ENCODE data around the gene ALKBH1.
"Not testable (repeated sequence)": the region's sequence is repeated elsewhere in the genome, so short reads cannot be mapped to it uniquely, and the experiment has no call there.

The ALKBH1 gene

DNA sequence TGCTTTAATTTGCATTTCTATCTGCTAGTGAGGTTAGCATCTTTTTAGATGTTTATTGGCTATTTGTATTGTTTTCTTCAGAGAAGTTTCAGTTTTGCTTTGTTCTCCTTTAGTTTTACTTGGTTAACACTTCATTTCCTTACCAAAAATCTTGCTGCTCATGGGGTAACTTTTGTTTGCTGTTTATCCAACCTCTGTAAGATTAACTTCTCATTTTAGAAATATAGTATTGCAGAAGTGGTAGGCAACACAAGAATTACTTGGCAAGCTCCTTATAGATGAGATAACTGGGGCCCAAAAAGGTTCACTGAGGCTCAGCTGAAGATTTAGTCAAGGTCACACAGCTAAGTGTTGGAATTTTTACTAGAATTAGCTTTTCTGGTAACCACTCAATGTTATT, 40.5 kb downstream of the ALKBH1 start:
- DNase-seq (ENCODE audit: low spot score) = no peak

DNA sequence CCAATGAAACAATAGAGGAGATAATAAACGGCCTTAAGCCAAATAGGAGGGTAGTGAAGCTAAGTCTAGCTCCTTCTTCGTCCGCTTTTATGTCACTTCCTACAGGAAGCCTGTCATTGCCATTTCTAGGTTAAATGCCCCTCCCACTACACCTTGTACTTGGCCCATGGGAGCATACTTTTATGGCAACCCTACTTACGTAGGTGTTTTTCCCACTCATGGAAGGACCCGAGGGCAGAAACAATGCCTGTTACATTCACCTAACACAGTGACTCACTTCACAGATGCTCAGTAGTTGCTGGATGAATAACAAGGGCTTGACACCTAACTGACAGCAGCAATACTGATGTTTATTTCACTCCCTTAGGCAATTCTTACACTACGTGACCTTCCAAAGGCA, 44.5 kb downstream of the ALKBH1 start:
- DNase-seq (ENCODE audit: low spot score) = no peak

- DNase-seq (ENCODE audit: low spot score) = not testable (repeated sequence)
These were observed 46.3 kb downstream of the ALKBH1 start for GRCh38 chr14:77661562-77661961.

DNA sequence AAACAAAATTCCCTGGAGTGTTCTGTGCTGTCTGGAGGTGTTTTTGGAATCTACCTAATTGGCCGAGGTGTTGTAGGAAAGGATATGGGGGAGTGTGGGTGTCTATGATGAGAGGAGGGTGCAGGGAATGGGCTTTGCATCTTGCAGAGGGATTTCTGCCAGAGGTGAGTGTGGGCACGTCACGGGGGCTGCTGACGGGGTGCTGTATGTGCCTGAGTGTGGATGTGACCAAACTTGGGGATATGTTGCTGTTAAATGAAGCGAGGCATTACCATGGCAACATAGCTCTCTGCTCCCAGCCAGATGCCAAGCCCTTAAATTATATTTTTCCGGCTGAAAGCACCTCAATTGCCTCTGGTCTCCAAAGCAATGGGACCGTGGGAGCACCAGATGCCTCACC, 47.1 kb downstream of the ALKBH1 start:
- no peak for DNase-seq (ENCODE audit: low spot score)

- DNase-seq (ENCODE audit: low spot score) = no peak
These were observed 48.0 kb downstream of the ALKBH1 start for GRCh38 chr14:77659831-77660230.

DNA sequence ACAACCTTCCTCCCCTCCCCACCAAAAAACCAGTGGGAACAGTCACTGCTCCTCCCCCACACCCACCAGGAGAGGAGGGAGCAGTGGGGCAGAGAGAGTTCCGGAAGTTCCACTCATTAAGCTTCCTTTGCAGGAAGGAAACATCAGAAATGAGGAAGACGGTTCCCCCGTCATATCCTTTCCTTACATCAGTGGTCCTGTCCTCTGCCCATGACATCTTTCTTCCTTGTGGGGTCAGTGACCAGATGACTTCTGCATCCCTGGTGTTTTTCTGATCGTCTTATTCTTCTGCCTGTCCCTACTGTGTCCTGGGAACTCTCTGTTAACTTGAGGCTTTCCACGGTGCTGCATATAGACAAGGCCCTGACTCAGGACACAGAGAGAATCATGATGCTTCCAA, 50.5 kb downstream of the ALKBH1 start:
- DNase-seq (ENCODE audit: low spot score) = no peak

DNA sequence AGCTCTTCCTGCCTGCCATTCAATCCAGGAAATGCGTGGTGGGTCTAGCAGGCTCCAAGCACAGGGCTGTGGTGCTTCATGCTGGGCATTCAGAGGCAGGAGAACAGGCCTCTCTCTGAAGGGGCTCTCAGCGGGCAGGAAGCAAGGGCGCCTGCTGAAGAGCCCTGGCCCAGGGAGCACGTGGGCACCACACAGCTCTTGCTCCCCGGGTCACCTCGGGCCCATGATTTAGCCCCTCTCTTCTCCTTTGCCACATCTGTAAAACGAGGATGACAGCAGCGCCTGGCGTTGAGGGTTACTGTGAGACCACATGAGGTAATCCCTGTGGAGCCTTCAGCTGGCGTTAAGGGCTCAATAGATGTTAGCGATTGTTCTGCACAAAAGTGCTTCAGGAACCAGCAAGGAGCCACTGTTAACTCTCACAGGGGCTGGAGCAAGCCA, 53.8 kb downstream of the ALKBH1 start:
- no peak for DNase-seq (ENCODE audit: low spot score)

DNA sequence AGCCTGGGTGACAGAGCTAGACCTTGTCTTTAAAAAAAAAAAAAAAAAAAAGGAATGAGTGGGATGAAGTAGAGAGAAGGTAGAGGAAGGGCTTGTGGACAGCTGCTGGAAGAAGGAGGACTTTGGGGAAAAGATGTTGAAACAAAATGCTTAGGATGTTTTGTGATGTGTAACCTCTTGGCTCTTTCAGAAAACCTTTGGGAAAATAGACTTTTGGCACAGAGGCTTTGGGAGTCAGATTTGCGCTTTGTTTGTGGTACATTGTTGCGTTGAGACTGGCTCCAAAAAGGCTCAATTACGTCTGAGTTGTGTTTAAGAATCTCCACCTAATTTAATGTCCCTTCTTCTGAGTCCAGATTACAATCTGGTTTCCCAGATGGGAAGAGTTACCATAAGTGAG, 58.5 kb downstream of the ALKBH1 start:
- no peak for DNase-seq (ENCODE audit: low spot score)

DNA sequence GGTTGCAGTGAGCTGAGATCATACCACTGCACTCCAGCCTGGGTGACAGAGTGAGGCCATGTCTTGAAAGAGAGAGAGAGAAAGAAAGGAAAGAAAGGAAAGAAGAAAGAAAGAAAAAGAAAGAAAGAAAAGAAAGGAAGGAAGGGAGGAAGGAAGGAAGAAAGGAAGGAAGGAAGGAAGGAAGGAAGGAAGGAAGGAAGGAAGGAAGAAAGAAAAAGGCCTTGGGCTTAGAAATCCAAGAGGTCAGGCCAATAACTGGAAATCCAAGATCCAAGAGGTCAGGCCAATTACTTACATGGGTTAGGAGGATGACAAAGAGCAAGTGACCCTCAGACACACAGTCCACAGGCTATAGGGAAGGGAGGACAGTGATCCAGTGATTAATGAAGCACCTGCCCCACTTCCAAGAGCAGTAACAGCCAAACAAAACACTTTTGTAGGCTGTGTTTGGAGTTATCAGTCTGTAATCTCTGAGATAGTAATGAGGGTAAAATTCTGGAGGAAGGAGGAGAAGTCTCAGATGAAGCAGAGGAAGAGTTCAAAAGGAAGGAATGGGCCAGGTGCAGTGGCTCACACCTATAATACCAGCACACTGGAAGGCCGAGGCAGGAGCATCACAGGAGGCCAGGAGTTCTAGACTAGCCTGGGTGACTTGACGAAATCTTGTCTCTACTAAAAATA, 59.2 kb downstream of the ALKBH1 start:
- DNase-seq (ENCODE audit: low spot score) = no peak

- DNase-seq (ENCODE audit: low spot score) = no peak
These were observed 60.0 kb downstream of the ALKBH1 start for GRCh38 chr14:77647853-77648252.

DNA sequence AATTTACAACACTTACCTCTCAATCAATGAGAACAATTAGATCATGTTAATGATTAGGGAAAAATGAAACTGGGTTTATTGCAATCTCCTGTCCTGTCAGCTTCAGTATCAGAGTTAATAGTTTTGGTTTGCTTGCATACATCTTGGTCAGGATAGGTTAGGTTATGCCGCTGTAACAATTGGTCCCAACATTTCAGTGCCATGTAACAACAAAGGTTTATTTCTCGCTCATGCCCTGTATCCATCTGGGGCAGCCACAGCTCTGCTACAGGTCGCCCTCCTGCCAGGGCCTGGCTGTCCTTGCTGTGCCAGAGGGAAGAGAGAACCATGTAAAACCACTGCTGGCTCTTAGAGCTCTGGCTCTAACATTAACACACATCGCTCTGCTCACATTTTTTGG, 60.9 kb downstream of the ALKBH1 start:
- no peak for DNase-seq (ENCODE audit: low spot score)

GRCh38 chr14:77645520-77646230, 62.1 kb downstream of the ALKBH1 start:
- no peak for DNase-seq (ENCODE audit: low spot score)

DNA sequence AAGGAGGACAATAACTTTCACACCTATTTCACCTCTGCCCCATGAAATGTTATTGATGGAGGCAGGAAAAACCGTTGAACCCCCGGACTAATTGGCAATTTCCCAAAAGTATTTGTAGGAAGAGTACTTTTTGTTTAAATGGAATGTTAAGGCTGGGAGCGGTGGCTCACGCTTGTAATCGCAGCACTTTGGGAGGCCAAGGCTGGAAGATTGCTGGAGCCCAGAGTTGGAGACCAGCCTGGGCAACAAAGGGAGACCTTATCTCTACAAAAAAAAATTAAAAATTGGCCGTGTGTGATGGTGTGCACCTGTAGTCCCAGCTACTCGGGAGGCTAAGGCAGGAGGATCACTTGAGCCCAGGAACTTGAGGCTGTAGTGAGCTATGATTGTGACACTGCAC, 65.4 kb downstream of the ALKBH1 start:
- no peak for DNase-seq (ENCODE audit: low spot score)

DNA sequence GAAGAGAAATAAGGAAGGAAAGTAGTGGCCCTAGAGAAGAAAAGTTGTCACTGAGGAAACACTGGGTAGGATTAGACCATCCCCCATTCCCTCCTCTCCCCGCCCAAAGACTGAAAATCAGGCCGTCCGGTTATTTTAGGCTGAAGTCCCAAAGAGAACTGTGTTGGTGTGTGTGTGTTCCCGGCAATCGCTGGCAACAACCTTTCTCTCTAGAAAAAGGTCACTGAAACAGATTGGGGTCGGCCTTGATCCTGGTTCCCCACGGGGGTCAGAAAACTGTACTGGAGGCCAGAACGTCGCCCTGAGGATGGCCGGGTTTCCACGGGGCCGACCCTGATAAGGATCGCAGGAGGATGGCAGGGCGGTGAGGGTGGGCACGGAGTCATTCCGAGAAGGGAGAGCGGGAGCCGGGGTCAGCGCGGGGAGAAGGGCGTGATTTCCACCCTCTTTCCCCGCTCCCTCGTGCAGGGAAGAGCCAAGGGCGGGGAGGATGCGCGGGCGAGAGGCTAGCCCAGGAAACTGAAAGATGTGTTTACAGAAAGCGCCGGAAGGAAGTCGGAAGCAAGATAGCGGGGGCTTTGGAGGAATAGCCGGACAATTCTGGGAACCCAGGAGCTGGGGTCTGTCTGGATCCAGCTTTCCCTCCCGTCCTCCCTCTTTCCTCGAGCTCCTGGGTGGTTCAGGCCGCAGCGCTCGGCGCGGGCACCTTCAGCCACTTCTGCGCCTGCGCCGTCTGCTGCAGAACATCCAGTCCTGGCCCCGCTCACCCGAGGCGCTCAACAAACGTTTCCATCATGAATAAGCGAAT, 66.1 kb downstream of the ALKBH1 start:
- no peak for DNase-seq (ENCODE audit: low spot score)

DNA sequence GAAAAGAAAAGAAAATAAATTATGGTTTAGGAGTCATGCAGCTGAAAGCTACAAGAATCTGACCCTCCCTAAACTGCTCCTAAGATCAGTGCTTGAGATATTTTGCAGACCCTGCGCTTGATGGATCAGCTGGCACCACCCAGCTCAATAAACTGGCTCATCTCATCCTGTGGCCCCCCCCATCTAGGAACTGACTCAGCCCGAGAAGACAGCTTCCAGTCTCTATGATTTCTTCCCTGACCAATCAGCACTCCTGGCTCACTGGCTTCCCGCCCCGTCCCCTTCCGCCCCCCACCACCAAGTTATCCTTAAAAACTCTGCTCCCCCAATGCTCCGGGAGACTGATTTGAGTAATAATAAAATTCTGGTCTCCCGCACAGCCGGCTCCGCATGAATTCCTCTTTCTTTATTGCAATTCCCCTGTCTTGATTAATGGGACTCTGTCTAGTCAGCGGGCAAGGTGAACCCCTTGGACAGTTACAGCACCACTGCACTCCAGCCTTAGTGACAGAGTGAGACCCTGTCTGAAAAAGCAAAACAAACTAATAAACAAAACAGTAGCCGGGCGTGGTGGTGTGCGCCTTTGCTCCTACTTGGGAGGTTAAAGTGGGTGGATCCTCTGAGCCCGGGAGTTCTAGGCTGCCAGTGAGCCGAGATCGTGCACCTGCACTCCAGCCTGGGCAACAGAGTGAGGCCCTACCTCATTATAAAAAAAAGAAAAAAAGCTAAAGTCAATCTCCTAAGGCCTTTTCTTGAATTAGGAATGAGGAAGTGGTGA, 66.9 kb downstream of the ALKBH1 start:
- no peak for DNase-seq (ENCODE audit: low spot score)

DNA sequence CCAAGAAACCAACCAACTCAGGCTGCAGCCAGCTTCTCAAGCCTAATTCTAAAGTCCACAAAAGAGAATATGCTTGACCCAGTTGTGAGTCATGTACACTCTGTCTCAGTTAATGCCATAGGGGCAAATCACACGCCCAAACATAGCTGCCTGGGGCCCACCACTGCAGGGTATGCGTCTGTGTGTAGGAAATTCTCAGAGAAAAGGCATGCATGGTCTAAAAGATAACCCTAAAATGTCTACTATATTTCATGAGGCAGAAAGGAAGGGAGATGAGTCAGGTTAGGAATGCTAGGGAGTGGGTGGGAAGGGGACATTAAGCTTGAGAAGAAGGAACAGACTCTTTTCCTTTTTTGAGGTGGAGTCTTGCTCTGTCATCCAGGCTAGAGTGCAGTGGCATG, 69.1 kb downstream of the ALKBH1 start:
- DNase-seq (ENCODE audit: low spot score) = no peak

DNA sequence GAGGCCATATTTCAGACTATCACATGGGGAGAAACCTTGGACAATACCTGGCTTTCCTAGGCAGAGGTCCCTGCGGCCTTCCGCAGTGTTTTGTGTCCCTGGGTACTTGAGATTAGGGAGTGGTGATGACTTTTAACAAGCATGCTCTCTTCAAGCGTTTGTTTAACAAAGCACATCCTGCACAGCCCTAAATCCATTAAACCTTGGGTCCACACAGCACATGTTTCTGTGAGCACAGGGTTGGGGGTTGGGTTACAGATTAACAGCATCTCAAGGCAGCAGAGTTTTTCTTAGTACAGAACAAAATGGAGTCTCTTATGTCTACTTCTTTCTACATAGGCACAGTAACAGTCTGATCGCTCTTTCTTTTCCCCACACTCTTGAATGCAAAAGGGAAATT, 72.0 kb downstream of the ALKBH1 start:
- not testable (repeated sequence) for DNase-seq (ENCODE audit: low spot score)

- not testable (repeated sequence) for DNase-seq (ENCODE audit: low spot score)
These were observed 72.4 kb downstream of the ALKBH1 start for GRCh38 chr14:77635466-77635865.

DNA sequence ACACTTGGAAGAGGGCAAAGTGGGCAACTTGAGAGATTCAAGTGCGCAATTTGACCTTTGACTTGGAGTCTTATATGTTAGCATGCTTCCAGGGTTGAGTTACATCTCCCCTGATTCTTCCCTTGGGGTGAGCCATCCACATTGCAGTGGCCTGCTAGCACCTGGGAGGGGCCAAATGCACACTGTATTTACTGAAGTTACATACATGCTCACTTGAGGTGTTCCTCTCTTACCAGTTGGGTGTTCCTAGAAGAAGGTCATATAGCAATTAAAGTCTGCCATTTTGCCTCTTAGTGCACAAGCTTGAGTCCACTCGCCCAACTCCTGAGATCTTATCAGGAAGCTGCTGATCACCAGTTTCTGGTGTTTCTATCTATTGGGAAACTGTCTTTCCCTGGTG, 77.7 kb downstream of the ALKBH1 start:
- DNase-seq (ENCODE audit: low spot score) = no peak

- no peak for DNase-seq (ENCODE audit: low spot score)
These were observed 82.5 kb downstream of the ALKBH1 start for GRCh38 chr14:77625360-77625759.

- no peak for DNase-seq (ENCODE audit: low spot score)
These were observed 84.6 kb downstream of the ALKBH1 start for GRCh38 chr14:77623201-77623600.

Data from HuH-7.5 (cell line).